Neural cell (in vitro differentiated cells): ENCODE measurements around the gene SMIM7. TPM values are rescaled to one million over a fixed set of nuclear protein-coding genes. Genes with fewer than 3 reads are reported as not detected.

Source experiments
- H2AFZ ChIP-seq: fragments of 200-600, 300-800 bp; sonication (generic), shearing (Covaris generic); 2 replicates; pipeline ENCODE4 v1.6.0; 2014; ENCODE audit warnings: low read depth, mild to moderate bottlenecking, antibody characterized with exemption, low read length, moderate library complexity
- H3F3A ChIP-seq: fragments of 200-600 bp; shearing (Covaris generic); 2 replicates; pipeline ENCODE4 v1.6.1; 2016; ENCODE audit warnings: mild to moderate bottlenecking, moderate library complexity, mixed read lengths, antibody characterized with exemption, low read length; ENCODE audit not compliant: insufficient read depth, poor library complexity, severe bottlenecking
- H3K27ac ChIP-seq: fragments of 200-600, 300-800 bp; sonication (generic), shearing (Covaris generic); 2 replicates; pipeline ENCODE4 v1.5.1; 2014; ENCODE audit warnings: mild to moderate bottlenecking, low read length, moderate library complexity
- H3K27me3 ChIP-seq: fragments of 300-800, 200-600 bp; sonication (generic), shearing (Covaris generic); 2 replicates; pipeline ENCODE4 v1.6.0; 2014; ENCODE audit warnings: mild to moderate bottlenecking, low read depth, low read length, moderate library complexity; ENCODE audit not compliant: insufficient read depth
- H3K36me3 ChIP-seq: fragments of 300-800, 200-600 bp; sonication (generic), shearing (Covaris generic); 2 replicates; pipeline ENCODE4 v1.5.1; 2014; ENCODE audit warnings: mild to moderate bottlenecking, antibody characterized with exemption, low read length, moderate library complexity; ENCODE audit not compliant: insufficient read depth
- H3K4me2 ChIP-seq: fragments of 300-800, 200-600 bp; sonication (generic), shearing (Covaris generic); 2 replicates; pipeline ENCODE4 v1.6.0; 2014; ENCODE audit warnings: mild to moderate bottlenecking, low read length
- H3K4me3 ChIP-seq: fragments of 300-800, 200-600 bp; sonication (generic), shearing (Covaris generic); 2 replicates; pipeline ENCODE4 v1.5.1; 2014; ENCODE audit warnings: mild to moderate bottlenecking, low read length, moderate library complexity
- H3K79me2 ChIP-seq: fragments of 200-600 bp; shearing (Covaris generic); replicated peaks from 2 replicates; pipeline ENCODE4 v1.6.0; 2014; ENCODE audit warnings: mild to moderate bottlenecking, low read length, moderate library complexity; ENCODE audit not compliant: insufficient read depth
- H3K9ac ChIP-seq: fragments of 300-800, 200-600 bp; sonication (generic), shearing (Covaris generic); 2 replicates; pipeline ENCODE4 v1.6.1; 2016; ENCODE audit warnings: mild to moderate bottlenecking, low read length, mixed read lengths
- H3K9me2 ChIP-seq: fragments of 200-600 bp; shearing (Covaris generic); 2 replicates; pipeline ENCODE4 v1.6.1; 2016; ENCODE audit warnings: mild to moderate bottlenecking, low read length, mixed read lengths; ENCODE audit not compliant: insufficient read depth
- H3K9me3 ChIP-seq: fragments of 200-600, 300-800 bp; sonication (generic), shearing (Covaris generic); 2 replicates; pipeline ENCODE4 v1.6.1; 2016; ENCODE audit warnings: mild to moderate bottlenecking, mixed run types, low read length, moderate library complexity, mixed read lengths
- H4K20me1 ChIP-seq: fragments of 200-600 bp; shearing (Covaris generic); 2 replicates; pipeline ENCODE4 v1.6.1; 2016; ENCODE audit warnings: mild to moderate bottlenecking, mixed run types; ENCODE audit not compliant: insufficient read depth
- EP300 ChIP-seq: fragments of 450-650 bp; conservative IDR thresholded peaks from 2 replicates; pipeline ENCODE4 v1.6.1; 2014; ENCODE audit warnings: antibody characterized with exemption, mild to moderate bottlenecking, moderate library complexity; ENCODE audit not compliant: poor library complexity, severe bottlenecking
- EZH2 ChIP-seq: fragments of 200-600, 300-800 bp; shearing (Covaris generic), sonication (generic); IDR thresholded peaks from 2 replicates; pipeline ENCODE4 v1.6.1; 2014; ENCODE audit warnings: antibody characterized with exemption, low read length, borderline replicate concordance, mild to moderate bottlenecking; ENCODE audit not compliant: insufficient read depth, poor library complexity, severe bottlenecking
- MXI1 ChIP-seq: fragments of 450-650 bp; conservative IDR thresholded peaks from 2 replicates; pipeline ENCODE4 v1.6.1; 2014; ENCODE audit warnings: antibody characterized with exemption, mild to moderate bottlenecking; ENCODE audit not compliant: poor library complexity, severe bottlenecking
- POLR2AphosphoS5 ChIP-seq: IDR thresholded peaks from 2 replicates; pipeline ENCODE4 v1.6.1; 2012
- RAD21 ChIP-seq: fragments of 450-650 bp; conservative IDR thresholded peaks from 2 replicates; pipeline ENCODE4 v1.6.1; 2014; ENCODE audit warnings: antibody characterized with exemption, mild to moderate bottlenecking, moderate library complexity
- SMC3 ChIP-seq: fragments of 450-650 bp; conservative IDR thresholded peaks from 2 replicates; pipeline ENCODE4 v1.6.1; 2014; ENCODE audit warnings: antibody characterized with exemption, mild to moderate bottlenecking, moderate library complexity; ENCODE audit not compliant: poor library complexity
- TAF1 ChIP-seq: IDR thresholded peaks from 2 replicates; pipeline ENCODE4 v1.6.1; 2012; ENCODE audit warnings: low read depth
- polyA plus RNA-seq: library from polyadenylated mRNA; depleted of rRNA; stranded (reverse); fragments of >200 nt; gene quantifications from 2 replicates; pipeline ENCODE4 v1.2.3, GENCODE V29; 2014
- TF ChIP-seq, protein P1 (sequence below): fragments of 450-650 bp; IDR thresholded peaks from 2 replicates; pipeline ENCODE4 v1.5.1; 2014; ENCODE audit warnings: antibody characterized with exemption, mild to moderate bottlenecking, moderate library complexity; ENCODE audit not compliant: poor library complexity, severe bottlenecking

SMIM7 gene
- polyA plus RNA-seq, 1 donor from 2014 or later, result 153 TPM

DNA sequence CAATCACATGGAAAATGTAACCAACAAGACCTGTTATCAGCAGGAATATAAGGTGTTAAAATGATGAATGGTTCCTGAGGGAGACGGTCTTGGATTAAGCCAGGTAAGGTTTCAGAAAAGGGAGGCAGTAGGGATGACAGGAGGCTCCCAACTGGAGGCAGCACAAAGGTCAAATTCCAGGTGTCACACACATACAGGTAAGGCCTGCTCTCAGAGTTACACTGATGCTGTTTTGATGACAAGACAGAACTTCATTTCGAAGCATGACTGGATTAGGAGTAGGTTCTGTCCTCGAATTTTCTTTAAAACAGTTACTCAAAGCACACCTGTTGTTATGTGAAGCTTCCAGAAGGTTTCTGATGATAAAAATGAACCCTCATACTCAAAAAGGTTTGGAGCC is 39.4 kb downstream of the SMIM7 start:
- no peak overlapping the region for H3K4me3 ChIP-seq
- peaks cover 72% of the 10 kb centered on the region for H3K79me2 ChIP-seq
- H3K9me2 ChIP-seq, result no peaks in the 10 kb centered on the region
- no peak overlapping the region for H3K9ac ChIP-seq
- H3K27me3 ChIP-seq, result no peaks in the 10 kb centered on the region
- H3K9me3 ChIP-seq, result no peaks in the 10 kb centered on the region
- no peaks in the 10 kb centered on the region for H3K36me3 ChIP-seq
- H2AFZ ChIP-seq, result no peak overlapping the region
- no peak overlapping the region for H3K4me2 ChIP-seq
- no peaks in the 10 kb centered on the region for H4K20me1 ChIP-seq
- no peak overlapping the region for H3K27ac ChIP-seq
- TF ChIP-seq EP300, result no peak
- no peak for TF ChIP-seq MXI1
- no peak for TF ChIP-seq SMC3
- no peak for TF ChIP-seq EZH2
- TF ChIP-seq, protein P1, sequence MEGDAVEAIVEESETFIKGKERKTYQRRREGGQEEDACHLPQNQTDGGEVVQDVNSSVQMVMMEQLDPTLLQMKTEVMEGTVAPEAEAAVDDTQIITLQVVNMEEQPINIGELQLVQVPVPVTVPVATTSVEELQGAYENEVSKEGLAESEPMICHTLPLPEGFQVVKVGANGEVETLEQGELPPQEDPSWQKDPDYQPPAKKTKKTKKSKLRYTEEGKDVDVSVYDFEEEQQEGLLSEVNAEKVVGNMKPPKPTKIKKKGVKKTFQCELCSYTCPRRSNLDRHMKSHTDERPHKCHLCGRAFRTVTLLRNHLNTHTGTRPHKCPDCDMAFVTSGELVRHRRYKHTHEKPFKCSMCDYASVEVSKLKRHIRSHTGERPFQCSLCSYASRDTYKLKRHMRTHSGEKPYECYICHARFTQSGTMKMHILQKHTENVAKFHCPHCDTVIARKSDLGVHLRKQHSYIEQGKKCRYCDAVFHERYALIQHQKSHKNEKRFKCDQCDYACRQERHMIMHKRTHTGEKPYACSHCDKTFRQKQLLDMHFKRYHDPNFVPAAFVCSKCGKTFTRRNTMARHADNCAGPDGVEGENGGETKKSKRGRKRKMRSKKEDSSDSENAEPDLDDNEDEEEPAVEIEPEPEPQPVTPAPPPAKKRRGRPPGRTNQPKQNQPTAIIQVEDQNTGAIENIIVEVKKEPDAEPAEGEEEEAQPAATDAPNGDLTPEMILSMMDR, result no peak
- no peaks in the 10 kb centered on the region for H3F3A ChIP-seq

DNA sequence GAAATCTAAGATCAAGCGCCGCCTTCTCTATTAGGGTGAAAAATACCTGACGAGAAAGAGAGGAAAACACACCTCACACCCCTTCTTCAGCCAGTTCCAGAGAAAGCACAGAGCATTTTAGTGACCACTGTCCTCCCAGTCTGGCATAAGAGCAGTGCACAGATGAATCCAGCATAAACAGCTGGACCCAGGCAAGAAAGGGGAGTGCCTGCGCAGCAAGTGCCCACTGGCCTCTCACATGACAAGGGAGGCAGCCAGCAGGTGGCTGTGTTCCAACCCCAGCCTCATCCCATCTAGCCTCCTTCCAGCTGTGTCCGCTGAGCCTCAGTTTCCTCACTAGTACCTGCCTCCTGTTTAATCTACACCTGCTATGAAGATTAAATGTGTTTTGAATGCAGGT is 39.9 kb downstream of the SMIM7 start:
- no peak overlapping the region for H3K4me3 ChIP-seq
- H3K9me3 ChIP-seq, result no peaks in the 10 kb centered on the region
- H3K9ac ChIP-seq, result no peak overlapping the region
- H4K20me1 ChIP-seq, result no peaks in the 10 kb centered on the region
- no peaks in the 10 kb centered on the region for H3K27me3 ChIP-seq
- H2AFZ ChIP-seq, result no peak overlapping the region
- H3F3A ChIP-seq, result no peaks in the 10 kb centered on the region
- no peak overlapping the region for H3K27ac ChIP-seq
- TF ChIP-seq POLR2AphosphoS5 (no peak), EZH2 (no peak), RAD21 (no peak), EP300 (no peak), TAF1 (no peak), MXI1 (no peak)
- TF ChIP-seq, protein P1, result no peak
- H3K36me3 ChIP-seq, result no peaks in the 10 kb centered on the region
- H3K9me2 ChIP-seq, result no peaks in the 10 kb centered on the region
- peaks cover 69% of the 10 kb centered on the region for H3K79me2 ChIP-seq
- no peak overlapping the region for H3K4me2 ChIP-seq

DNA sequence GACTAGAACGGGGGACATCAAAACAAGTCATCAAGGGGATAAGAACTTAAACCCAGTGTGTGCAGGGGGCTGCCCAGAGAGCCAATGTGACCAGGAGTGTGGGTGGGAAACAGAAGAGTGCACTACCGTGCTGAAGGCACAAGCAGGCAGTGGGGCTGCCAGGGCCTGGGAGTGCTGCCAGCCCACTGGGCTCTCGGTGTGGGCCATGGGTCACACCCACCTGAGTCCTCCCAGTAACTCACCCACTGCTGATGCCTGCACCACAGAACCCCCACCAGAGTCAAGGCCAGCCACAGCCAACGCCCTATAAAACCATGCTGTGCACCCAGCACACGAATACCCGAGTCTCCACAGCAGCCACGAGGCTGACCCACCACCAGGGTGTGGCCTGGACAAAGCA is 40.5 kb downstream of the SMIM7 start:
- Histone ChIP-seq H3K27me3 (no peaks in the 10 kb centered on the region), H3K4me3 (no peak overlapping the region), H3F3A (no peaks in the 10 kb centered on the region), H3K27ac (no peak overlapping the region), H2AFZ (no peak overlapping the region), H3K36me3 (no peaks in the 10 kb centered on the region), H3K9ac (no peak overlapping the region), H3K9me3 (no peaks in the 10 kb centered on the region), H3K9me2 (no peaks in the 10 kb centered on the region), H4K20me1 (no peaks in the 10 kb centered on the region), H3K79me2 (peaks cover 69% of the 10 kb centered on the region), H3K4me2 (no peak overlapping the region)
- TF ChIP-seq EP300, result no peak
- no peak for TF ChIP-seq POLR2AphosphoS5
- TF ChIP-seq MXI1, result no peak
